Naive B cell (primary cell): ENCODE measurements around the gene NOD2. TPM values are rescaled to one million over a fixed set of nuclear protein-coding genes. Genes with fewer than 3 reads are reported as not detected.

ENCODE experiments used
- ATAC-seq, 2 donors: fragments of 150-1000 bp; cut with Tn5 transposase; 2 replicates each; pipeline ENCODE4 v1.10.0; 2021; ENCODE audit warnings: low read depth in 2 of 2, mild to moderate bottlenecking in 2 of 2, moderate library complexity in 2 of 2
- DNase-seq: peaks from one replicate; pipeline ENCODE4 v3.0.0; 2022
- H3K27ac Mint-ChIP-seq, 6 donors: one replicate each; pipeline ENCODE4 v1.8.0; 2020 to 2022; ENCODE audit warnings: mild to moderate bottlenecking in 6 of 6, mixed read lengths in 6 of 6, moderate library complexity in 5 of 6, inconsistent platforms in 2 of 6
- H3K27me3 Mint-ChIP-seq, 3 donors: one replicate each; pipeline ENCODE4 v1.8.0; 2021 to 2022; ENCODE audit warnings: mixed read lengths in 3 of 3, mild to moderate bottlenecking in 1 of 3
- H3K36me3 Mint-ChIP-seq, 2 donors: one replicate each; pipeline ENCODE4 v1.8.0; 2020 to 2022; ENCODE audit warnings: mixed read lengths in 2 of 2, inconsistent platforms in 1 of 2, mild to moderate bottlenecking in 1 of 2
- H3K4me1 Mint-ChIP-seq, 3 donors: one replicate each; pipeline ENCODE4 v1.8.0; 2020 to 2022; ENCODE audit warnings: mixed read lengths in 3 of 3, inconsistent platforms in 1 of 3, mild to moderate bottlenecking in 1 of 3, moderate library complexity in 1 of 3
- H3K4me3 Mint-ChIP-seq, 8 donors: one replicate each; pipeline ENCODE4 v1.8.0; 2020 to 2022; ENCODE audit warnings: mild to moderate bottlenecking in 8 of 8, mixed read lengths in 8 of 8, moderate library complexity in 8 of 8, inconsistent platforms in 2 of 8
- H3K9me3 Mint-ChIP-seq, 7 donors: one replicate each; pipeline ENCODE4 v1.8.0; 2020 to 2022; ENCODE audit warnings: mixed read lengths in 7 of 7, mild to moderate bottlenecking in 5 of 7, inconsistent platforms in 2 of 7, moderate library complexity in 1 of 7
- polyA plus RNA-seq, 6 donors: library from polyadenylated mRNA; unstranded; fragments of 300-500 nt; fragmentation: Illumina TruSeq; gene quantifications; one replicate each; pipeline ENCODE4 v1.2.3, GENCODE V29; 2021; ENCODE audit warnings: low read depth in 6 of 6

The NOD2 gene
- polyA plus RNA-seq, 6 donors from 2014 or later = 0.07 to 0.25 (median 0.16) TPM; not detected in 2

GRCh38 chr16:50702725-50703124 lies 9.3 kb downstream of the NOD2 start:
- ATAC-seq (no peak), DNase-seq (no peak)
- H3K27me3 Mint-ChIP-seq = no peaks in the 10 kb centered on the region
- H3K36me3 Mint-ChIP-seq = peaks cover 14 to 27% of the 10 kb centered on the region in 2 donors
- peak overlapping the region in 1 of 6 donors; percentile 71 for H3K27ac Mint-ChIP-seq
- H3K4me3 Mint-ChIP-seq = no peak overlapping the region
- peaks cover 9 to 21% (median 11%) of the 10 kb centered on the region in 3 donors for H3K4me1 Mint-ChIP-seq
- peaks cover 11 to 34% (median 24%) of the 10 kb centered on the region in 7 donors for H3K9me3 Mint-ChIP-seq

GRCh38 chr16:50704245-50704644 lies 10.8 kb downstream of the NOD2 start:
- DNase-seq = no peak
- H3K36me3 Mint-ChIP-seq = peaks cover 14 to 27% of the 10 kb centered on the region in 2 donors
- no peak for ATAC-seq
- peak overlapping the region in 1 of 6 donors; percentile 32 for H3K27ac Mint-ChIP-seq
- H3K9me3 Mint-ChIP-seq = peaks cover 11 to 34% (median 24%) of the 10 kb centered on the region in 7 donors
- H3K4me3 Mint-ChIP-seq = no peak overlapping the region
- no peaks in the 10 kb centered on the region for H3K27me3 Mint-ChIP-seq
- peaks cover 5 to 16% (median 10%) of the 10 kb centered on the region in 3 donors for H3K4me1 Mint-ChIP-seq

DNA sequence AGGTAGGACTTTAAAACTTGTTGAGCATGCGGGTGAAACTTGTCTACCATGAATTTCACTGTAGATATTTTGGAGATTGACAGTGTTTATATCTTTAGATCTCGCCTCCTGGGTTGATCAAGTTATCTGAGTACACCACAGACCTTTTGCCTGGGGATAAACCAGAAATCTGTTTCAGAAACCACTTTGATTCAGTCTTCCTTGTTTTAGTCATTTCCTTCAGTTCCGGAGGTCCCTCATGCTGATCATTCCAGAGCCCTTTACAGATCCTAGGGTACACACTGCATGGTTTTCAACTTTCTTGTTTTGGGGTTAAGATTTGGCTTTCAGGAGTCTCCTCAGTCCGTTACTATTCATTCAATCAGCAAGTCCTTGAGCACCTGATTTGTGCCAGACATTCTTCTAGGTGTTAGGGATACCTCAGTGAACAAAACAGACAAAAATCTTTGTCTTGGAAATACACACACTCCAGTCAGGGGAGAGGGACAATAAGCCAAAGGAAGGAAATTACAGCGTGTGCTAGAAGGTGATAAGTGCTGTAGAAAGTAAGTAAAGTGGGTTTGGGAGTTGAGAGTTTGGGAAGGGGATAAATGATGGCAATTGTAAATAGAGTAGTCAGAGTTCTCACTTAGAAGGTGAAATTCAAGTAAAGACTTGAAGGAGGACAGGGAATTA lies 12.2 kb downstream of the NOD2 start:
- Mint-ChIP-seq H3K27ac (peak overlapping the region in 1 of 6 donors; percentile 14), H3K36me3 (peaks cover 14 to 27% of the 10 kb centered on the region in 2 donors), H3K9me3 (peaks cover 11 to 34% (median 24%) of the 10 kb centered on the region in 7 donors), H3K27me3 (no peaks in the 10 kb centered on the region), H3K4me3 (no peak overlapping the region), H3K4me1 (peaks cover 16 to 23% (median 17%) of the 10 kb centered on the region in 3 donors)
- no peak for DNase-seq
- no peak for ATAC-seq

DNA sequence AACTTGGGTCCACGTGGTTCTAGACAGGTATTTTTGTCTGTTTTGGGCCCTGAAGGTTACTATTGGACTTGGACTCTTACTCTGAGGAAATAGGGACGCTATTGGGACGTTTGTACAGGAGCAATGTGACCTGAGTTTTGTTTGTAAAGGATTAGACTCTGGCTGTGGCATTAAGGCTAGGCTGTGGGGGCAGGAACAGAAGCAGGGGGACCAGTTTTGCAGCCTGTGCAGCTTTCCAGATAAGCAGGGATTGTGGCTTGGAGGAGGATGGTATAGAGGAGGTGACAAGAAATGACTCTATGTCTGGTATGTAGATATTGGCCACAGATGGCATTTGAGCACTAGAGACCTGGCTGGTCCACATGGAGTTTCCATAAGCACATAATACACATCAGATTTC lies 12.8 kb downstream of the NOD2 start:
- peaks cover 11 to 34% (median 24%) of the 10 kb centered on the region in 7 donors for H3K9me3 Mint-ChIP-seq
- DNase-seq (no peak), ATAC-seq (no peak)
- no peaks in the 10 kb centered on the region for H3K27me3 Mint-ChIP-seq
- H3K36me3 Mint-ChIP-seq = peaks cover 14 to 27% of the 10 kb centered on the region in 2 donors
- H3K4me1 Mint-ChIP-seq = peaks cover 16 to 27% (median 23%) of the 10 kb centered on the region in 3 donors
- H3K4me3 Mint-ChIP-seq = no peak overlapping the region
- peak overlapping the region in 2 of 6 donors; percentile 45 to 49 for H3K27ac Mint-ChIP-seq

- Mint-ChIP-seq H3K4me3 (no peak overlapping the region), H3K27me3 (no peaks in the 10 kb centered on the region), H3K9me3 (peaks cover 11 to 30% (median 21%) of the 10 kb centered on the region in 7 donors), H3K36me3 (peaks cover 14 to 27% of the 10 kb centered on the region in 2 donors), H3K27ac (no peak overlapping the region), H3K4me1 (peaks cover 16 to 27% (median 23%) of the 10 kb centered on the region in 3 donors)
- ATAC-seq (no peak), DNase-seq (no peak)
Observed at GRCh38 chr16:50708373-50709060, 15.1 kb downstream of the NOD2 start.

GRCh38 chr16:50709061-50709684 lies 15.8 kb downstream of the NOD2 start:
- DNase-seq = peak; percentile 26
- ATAC-seq = peak; percentile 63 to 87

GRCh38 chr16:50709980-50710379 lies 16.6 kb downstream of the NOD2 start:
- no peak overlapping the region for H3K27ac Mint-ChIP-seq

More at GRCh38 chr16:50709061-50709684, 15.8 kb downstream of the NOD2 start:
- H3K27me3 Mint-ChIP-seq = no peaks in the 10 kb centered on the region
- H3K4me3 Mint-ChIP-seq = peak overlapping the region in 3 of 8 donors; percentile 3 to 37 (median 26)
- H3K27ac Mint-ChIP-seq = peak overlapping the region in 2 of 6 donors; percentile 60 to 75
- peaks cover 10 to 24% (median 15%) of the 10 kb centered on the region in 7 donors for H3K9me3 Mint-ChIP-seq
- peaks cover 16 to 27% (median 23%) of the 10 kb centered on the region in 3 donors for H3K4me1 Mint-ChIP-seq
- peaks cover 8 to 23% of the 10 kb centered on the region in 2 donors for H3K36me3 Mint-ChIP-seq

GRCh38 chr16:50711040-50711439 lies 17.6 kb downstream of the NOD2 start:
- Mint-ChIP-seq H3K36me3 (peaks cover 0 to 4% of the 10 kb centered on the region in 2 donors), H3K4me3 (no peak overlapping the region), H3K27ac (no peak overlapping the region), H3K4me1 (peaks cover 16 to 27% (median 23%) of the 10 kb centered on the region in 3 donors), H3K27me3 (no peaks in the 10 kb centered on the region), H3K9me3 (peaks cover 0 to 5% (median 0%) of the 10 kb centered on the region in 7 donors)
- DNase-seq (no peak), ATAC-seq (no peak)

More at GRCh38 chr16:50709980-50710379, 16.6 kb downstream of the NOD2 start:
- H3K9me3 Mint-ChIP-seq = peaks cover 7 to 16% (median 8%) of the 10 kb centered on the region in 7 donors
- peaks cover 3 to 15% of the 10 kb centered on the region in 2 donors for H3K36me3 Mint-ChIP-seq
- peaks cover 16 to 27% (median 23%) of the 10 kb centered on the region in 3 donors for H3K4me1 Mint-ChIP-seq
- DNase-seq (no peak), ATAC-seq (no peak)
- H3K27me3 Mint-ChIP-seq = no peaks in the 10 kb centered on the region
- peak overlapping the region in 2 of 8 donors; percentile 49 to 75 for H3K4me3 Mint-ChIP-seq

DNA sequence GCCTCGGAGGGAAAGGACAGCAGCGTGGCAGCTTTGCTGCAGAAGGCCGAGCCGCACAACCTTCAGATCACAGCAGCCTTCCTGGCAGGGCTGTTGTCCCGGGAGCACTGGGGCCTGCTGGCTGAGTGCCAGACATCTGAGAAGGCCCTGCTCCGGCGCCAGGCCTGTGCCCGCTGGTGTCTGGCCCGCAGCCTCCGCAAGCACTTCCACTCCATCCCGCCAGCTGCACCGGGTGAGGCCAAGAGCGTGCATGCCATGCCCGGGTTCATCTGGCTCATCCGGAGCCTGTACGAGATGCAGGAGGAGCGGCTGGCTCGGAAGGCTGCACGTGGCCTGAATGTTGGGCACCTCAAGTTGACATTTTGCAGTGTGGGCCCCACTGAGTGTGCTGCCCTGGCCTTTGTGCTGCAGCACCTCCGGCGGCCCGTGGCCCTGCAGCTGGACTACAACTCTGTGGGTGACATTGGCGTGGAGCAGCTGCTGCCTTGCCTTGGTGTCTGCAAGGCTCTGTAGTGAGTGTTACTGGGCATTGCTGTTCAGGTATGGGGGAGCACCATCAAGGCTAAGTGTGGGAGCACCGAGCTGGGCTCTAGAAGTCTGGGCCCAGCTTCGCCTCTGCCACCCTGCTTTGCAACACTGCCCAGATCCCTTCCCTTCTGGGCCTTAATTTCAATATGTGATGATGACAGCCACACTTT lies 18.6 kb downstream of the NOD2 start:
- Mint-ChIP-seq H3K4me1 (peaks cover 16 to 27% (median 23%) of the 10 kb centered on the region in 3 donors), H3K36me3 (no peaks in the 10 kb centered on the region), H3K9me3 (no peaks in the 10 kb centered on the region), H3K27me3 (no peaks in the 10 kb centered on the region), H3K4me3 (peak overlapping the region in 1 of 8 donors; percentile 16), H3K27ac (no peak overlapping the region)
- ATAC-seq (no peak), DNase-seq (no peak)

GRCh38 chr16:50712560-50712898 lies 19.1 kb downstream of the NOD2 start:
- no peak overlapping the region for H3K27ac Mint-ChIP-seq
- H3K9me3 Mint-ChIP-seq = no peaks in the 10 kb centered on the region
- no peaks in the 10 kb centered on the region for H3K27me3 Mint-ChIP-seq
- no peak overlapping the region for H3K4me3 Mint-ChIP-seq
- no peak for DNase-seq
- no peak for ATAC-seq
- H3K36me3 Mint-ChIP-seq = no peaks in the 10 kb centered on the region
- H3K4me1 Mint-ChIP-seq = peaks cover 16 to 27% (median 23%) of the 10 kb centered on the region in 3 donors

DNA sequence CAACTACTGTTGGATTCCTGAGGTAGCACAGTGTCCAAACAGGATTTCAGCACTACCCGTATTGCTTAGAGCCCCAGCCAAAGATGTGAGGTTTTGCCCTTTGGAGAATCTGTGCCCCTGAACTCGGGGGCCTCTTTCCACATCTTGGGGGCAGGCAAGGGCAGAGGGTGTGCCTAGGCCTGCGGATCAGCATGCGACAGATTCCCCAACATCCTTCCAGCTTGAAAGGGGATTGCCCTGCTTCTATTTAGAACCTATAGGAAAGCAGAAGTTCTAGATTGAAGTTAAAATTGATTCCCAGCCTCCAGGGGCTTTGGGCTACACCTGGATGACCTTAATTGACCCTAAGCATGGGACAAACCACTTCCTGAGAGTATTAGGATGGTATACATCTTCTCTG lies 19.6 kb downstream of the NOD2 start:
- Mint-ChIP-seq H3K27me3 (no peaks in the 10 kb centered on the region), H3K36me3 (no peaks in the 10 kb centered on the region)

DNA sequence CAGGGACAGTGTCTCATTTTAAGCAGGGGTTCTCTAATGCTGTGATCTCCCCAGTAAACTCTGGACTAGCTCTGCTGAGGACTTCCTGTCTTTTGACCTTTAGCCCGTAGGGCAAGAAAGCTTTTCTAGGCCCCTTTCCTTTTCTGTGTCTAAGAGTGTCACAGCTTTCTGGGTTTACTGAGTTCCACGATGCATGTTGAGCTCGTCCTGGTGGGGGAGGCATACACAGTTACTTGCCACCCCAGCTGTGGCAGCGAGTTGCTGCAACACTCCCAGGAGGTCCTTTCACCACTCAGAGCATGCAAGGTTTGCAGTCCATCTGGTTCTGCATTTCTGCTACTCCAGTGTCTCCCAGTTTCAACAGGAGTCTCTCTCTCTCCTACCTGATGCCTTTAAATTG lies 23.7 kb downstream of the NOD2 start:
- no peak for DNase-seq
- ATAC-seq = no peak
- H3K4me3 Mint-ChIP-seq = no peak overlapping the region
- no peaks in the 10 kb centered on the region for H3K36me3 Mint-ChIP-seq
- H3K4me1 Mint-ChIP-seq = peaks cover 0 to 5% (median 0%) of the 10 kb centered on the region in 3 donors
- no peaks in the 10 kb centered on the region for H3K27me3 Mint-ChIP-seq
- H3K27ac Mint-ChIP-seq = peak overlapping the region in 2 of 6 donors; percentile 4 to 15
- H3K9me3 Mint-ChIP-seq = peaks cover 0 to 2% (median 0%) of the 10 kb centered on the region in 7 donors

More for the DNA sequence above, 19.6 kb downstream of the NOD2 start:
- Mint-ChIP-seq H3K9me3 (no peaks in the 10 kb centered on the region), H3K4me1 (peaks cover 16 to 27% (median 23%) of the 10 kb centered on the region in 3 donors), H3K27ac (no peak overlapping the region), H3K4me3 (no peak overlapping the region)
- ATAC-seq (no peak), DNase-seq (no peak)

DNA sequence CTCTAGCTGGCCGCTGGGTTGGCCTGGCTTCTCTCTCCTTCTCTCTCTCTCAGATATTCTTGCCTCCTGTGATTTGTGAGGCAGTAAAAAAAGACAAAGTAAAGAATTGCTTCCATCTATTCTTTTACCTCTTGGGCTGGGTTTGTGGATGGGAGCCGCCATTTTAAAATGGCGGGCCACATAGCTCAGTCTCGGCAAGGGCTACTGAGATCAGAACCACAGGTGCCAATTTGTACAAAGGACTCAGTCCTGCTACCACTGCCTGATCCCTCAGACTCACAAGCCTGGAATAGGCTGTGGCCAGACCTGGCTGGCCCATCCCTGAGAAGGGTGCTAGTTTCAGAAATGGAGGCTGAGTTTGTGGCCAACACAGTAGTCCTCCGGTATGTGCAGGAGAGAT lies 24.1 kb downstream of the NOD2 start:
- peaks cover 0 to 4% of the 10 kb centered on the region in 2 donors for H3K36me3 Mint-ChIP-seq
- no peak overlapping the region for H3K4me3 Mint-ChIP-seq
- DNase-seq (no peak), ATAC-seq (no peak)
- peaks cover 0 to 4% (median 0%) of the 10 kb centered on the region in 7 donors for H3K9me3 Mint-ChIP-seq
- H3K27ac Mint-ChIP-seq = peak overlapping the region in 1 of 6 donors; percentile 4
- no peaks in the 10 kb centered on the region for H3K27me3 Mint-ChIP-seq
- peaks cover 0 to 5% (median 0%) of the 10 kb centered on the region in 3 donors for H3K4me1 Mint-ChIP-seq
